ENCODE data around the gene VSTM2L. TPM values are rescaled to one million over a fixed set of nuclear protein-coding genes. Genes with fewer than 3 reads are reported as not detected.

Gene VSTM2L
- polyA plus RNA-seq, 1 donor from 2014 or later = 22.1 TPM

DNA sequence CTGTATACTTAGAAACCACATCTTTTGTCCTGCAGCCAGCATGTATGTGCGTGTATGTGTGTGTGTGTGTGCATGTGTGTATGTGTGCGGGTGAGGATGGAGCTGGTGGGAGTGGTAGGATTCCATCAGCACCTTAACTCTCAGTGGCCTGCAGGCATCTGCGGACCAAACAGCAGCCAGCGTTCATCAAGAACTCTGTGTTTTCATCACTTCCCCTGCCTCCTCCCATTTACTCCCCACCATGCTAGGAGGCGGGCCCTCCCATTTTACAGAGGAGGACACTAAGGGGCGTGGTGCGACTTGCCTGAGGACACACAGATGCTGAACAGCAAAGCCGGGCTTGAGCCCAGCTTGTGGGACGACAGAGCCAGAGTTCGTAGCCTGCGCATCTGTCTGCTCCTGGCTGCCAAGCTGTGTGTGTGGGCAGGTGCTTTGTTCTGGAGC is 8.9 kb downstream of the VSTM2L start:
- Histone ChIP-seq H3K9me3 (ENCODE audit: low read length) (no peaks in the 10 kb centered on the region), H2AFZ (ENCODE audit: low read depth, low read length) (no peak overlapping the region), H4K20me1 (ENCODE audit: insufficient read depth) (no peaks in the 10 kb centered on the region), H3K4me2 (ENCODE audit: low read length) (no peak overlapping the region), H3K79me2 (replicated peaks; ENCODE audit: insufficient read depth, low read length) (no peaks in the 10 kb centered on the region), H3F3A (ENCODE audit: insufficient read depth, low read length, poor library complexity, severe bottlenecking) (no peaks in the 10 kb centered on the region), H3K27ac (ENCODE audit: low read length) (peak overlapping the region; percentile 28), H3K36me3 (ENCODE audit: insufficient read depth, low read length) (no peaks in the 10 kb centered on the region), H3K27me3 (ENCODE audit: insufficient read depth, low read depth, low read length) (no peaks in the 10 kb centered on the region), H3K9ac (ENCODE audit: low read length) (peak overlapping the region; percentile 42), H3K4me3 (ENCODE audit: low read length) (peak overlapping the region; percentile 9), H3K9me2 (ENCODE audit: insufficient read depth, low read length) (no peaks in the 10 kb centered on the region)
- TF ChIP-seq, protein P1, sequence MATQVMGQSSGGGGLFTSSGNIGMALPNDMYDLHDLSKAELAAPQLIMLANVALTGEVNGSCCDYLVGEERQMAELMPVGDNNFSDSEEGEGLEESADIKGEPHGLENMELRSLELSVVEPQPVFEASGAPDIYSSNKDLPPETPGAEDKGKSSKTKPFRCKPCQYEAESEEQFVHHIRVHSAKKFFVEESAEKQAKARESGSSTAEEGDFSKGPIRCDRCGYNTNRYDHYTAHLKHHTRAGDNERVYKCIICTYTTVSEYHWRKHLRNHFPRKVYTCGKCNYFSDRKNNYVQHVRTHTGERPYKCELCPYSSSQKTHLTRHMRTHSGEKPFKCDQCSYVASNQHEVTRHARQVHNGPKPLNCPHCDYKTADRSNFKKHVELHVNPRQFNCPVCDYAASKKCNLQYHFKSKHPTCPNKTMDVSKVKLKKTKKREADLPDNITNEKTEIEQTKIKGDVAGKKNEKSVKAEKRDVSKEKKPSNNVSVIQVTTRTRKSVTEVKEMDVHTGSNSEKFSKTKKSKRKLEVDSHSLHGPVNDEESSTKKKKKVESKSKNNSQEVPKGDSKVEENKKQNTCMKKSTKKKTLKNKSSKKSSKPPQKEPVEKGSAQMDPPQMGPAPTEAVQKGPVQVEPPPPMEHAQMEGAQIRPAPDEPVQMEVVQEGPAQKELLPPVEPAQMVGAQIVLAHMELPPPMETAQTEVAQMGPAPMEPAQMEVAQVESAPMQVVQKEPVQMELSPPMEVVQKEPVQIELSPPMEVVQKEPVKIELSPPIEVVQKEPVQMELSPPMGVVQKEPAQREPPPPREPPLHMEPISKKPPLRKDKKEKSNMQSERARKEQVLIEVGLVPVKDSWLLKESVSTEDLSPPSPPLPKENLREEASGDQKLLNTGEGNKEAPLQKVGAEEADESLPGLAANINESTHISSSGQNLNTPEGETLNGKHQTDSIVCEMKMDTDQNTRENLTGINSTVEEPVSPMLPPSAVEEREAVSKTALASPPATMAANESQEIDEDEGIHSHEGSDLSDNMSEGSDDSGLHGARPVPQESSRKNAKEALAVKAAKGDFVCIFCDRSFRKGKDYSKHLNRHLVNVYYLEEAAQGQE (IDR thresholded peaks at IDR 0.05; ENCODE audit: borderline replicate concordance) = no peak
- TF ChIP-seq RAD21 (conservative IDR thresholded peaks at IDR 0.05) (peak; percentile 17), SMC3 (conservative IDR thresholded peaks at IDR 0.05; ENCODE audit: poor library complexity) (no peak)

DNA sequence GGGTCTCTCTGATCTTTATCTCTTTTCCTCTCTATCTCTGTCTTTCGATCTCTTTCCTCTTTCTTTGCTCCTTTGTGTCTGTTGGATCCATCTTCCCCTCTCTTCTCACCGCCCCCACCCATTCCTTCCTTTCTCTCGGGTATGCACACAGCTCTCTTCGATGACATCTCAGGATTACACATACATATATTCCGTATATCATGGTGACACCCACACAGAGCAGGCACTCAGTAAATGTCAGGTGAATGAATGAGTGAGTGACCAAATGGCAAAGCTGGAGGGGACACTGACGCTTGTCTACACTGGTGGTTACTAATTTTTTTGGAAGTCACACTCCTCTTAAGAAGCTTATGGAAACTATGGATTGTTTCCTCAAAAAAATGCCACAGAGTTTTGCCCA is 9.9 kb downstream of the VSTM2L start:
- H2AFZ ChIP-seq (ENCODE audit: low read depth, low read length) = no peak overlapping the region
- no peaks in the 10 kb centered on the region for H3F3A ChIP-seq (ENCODE audit: insufficient read depth, low read length, poor library complexity, severe bottlenecking)
- no peaks in the 10 kb centered on the region for H3K9me2 ChIP-seq (ENCODE audit: insufficient read depth, low read length)
- H3K27ac ChIP-seq (ENCODE audit: low read length) = peak overlapping the region; percentile 14
- H3K36me3 ChIP-seq (ENCODE audit: insufficient read depth, low read length) = no peaks in the 10 kb centered on the region
- no peaks in the 10 kb centered on the region for H4K20me1 ChIP-seq (ENCODE audit: insufficient read depth)
- H3K4me3 ChIP-seq (ENCODE audit: low read length) = no peak overlapping the region
- no peaks in the 10 kb centered on the region for H3K79me2 ChIP-seq (replicated peaks; ENCODE audit: insufficient read depth, low read length)
- peak overlapping the region; percentile 42 for H3K9ac ChIP-seq (ENCODE audit: low read length)
- no peak overlapping the region for H3K4me2 ChIP-seq (ENCODE audit: low read length)
- H3K9me3 ChIP-seq (ENCODE audit: low read length) = no peaks in the 10 kb centered on the region
- no peak for TF ChIP-seq MXI1 (conservative IDR thresholded peaks at IDR 0.05; ENCODE audit: poor library complexity, severe bottlenecking)
- no peak for TF ChIP-seq SMC3 (conservative IDR thresholded peaks at IDR 0.05; ENCODE audit: poor library complexity)
- no peak for TF ChIP-seq EP300 (conservative IDR thresholded peaks at IDR 0.05; ENCODE audit: poor library complexity, severe bottlenecking)
- TF ChIP-seq, protein P2, sequence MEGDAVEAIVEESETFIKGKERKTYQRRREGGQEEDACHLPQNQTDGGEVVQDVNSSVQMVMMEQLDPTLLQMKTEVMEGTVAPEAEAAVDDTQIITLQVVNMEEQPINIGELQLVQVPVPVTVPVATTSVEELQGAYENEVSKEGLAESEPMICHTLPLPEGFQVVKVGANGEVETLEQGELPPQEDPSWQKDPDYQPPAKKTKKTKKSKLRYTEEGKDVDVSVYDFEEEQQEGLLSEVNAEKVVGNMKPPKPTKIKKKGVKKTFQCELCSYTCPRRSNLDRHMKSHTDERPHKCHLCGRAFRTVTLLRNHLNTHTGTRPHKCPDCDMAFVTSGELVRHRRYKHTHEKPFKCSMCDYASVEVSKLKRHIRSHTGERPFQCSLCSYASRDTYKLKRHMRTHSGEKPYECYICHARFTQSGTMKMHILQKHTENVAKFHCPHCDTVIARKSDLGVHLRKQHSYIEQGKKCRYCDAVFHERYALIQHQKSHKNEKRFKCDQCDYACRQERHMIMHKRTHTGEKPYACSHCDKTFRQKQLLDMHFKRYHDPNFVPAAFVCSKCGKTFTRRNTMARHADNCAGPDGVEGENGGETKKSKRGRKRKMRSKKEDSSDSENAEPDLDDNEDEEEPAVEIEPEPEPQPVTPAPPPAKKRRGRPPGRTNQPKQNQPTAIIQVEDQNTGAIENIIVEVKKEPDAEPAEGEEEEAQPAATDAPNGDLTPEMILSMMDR (IDR thresholded peaks at IDR 0.05; ENCODE audit: poor library complexity, severe bottlenecking) = no peak
- no peak for TF ChIP-seq EZH2 (IDR thresholded peaks at IDR 0.05; ENCODE audit: borderline replicate concordance, insufficient read depth, low read length, poor library complexity, severe bottlenecking)
- no peak for TF ChIP-seq TAF1 (IDR thresholded peaks at IDR 0.05; ENCODE audit: low read depth)
- no peak for TF ChIP-seq RAD21 (conservative IDR thresholded peaks at IDR 0.05)
- TF ChIP-seq, protein P1 (IDR thresholded peaks at IDR 0.05; ENCODE audit: borderline replicate concordance) = no peak
- TF ChIP-seq POLR2AphosphoS5 (IDR thresholded peaks at IDR 0.05) = no peak
- H3K27me3 ChIP-seq (ENCODE audit: insufficient read depth, low read depth, low read length) = no peaks in the 10 kb centered on the region
